Frontal cortex (tissue), 4 donors: ENCODE data around the gene ARID2. TPM values are rescaled to one million over a fixed set of nuclear protein-coding genes. Genes with fewer than 3 reads are reported as not detected.

Experiments
- DNase-seq, 2 donors: peaks; one replicate each; pipeline ENCODE4 v3.0.0; 2012; ENCODE audit warnings: low spot score in 2 of 2
- FAIRE-seq: peaks from 2 replicates; lab custom pipeline; 2012; peaks lifted over from hg19 to GRCh38; lab: Jason Lieb, UNC
- total RNA-seq: library from RNA; depleted of rRNA; stranded (reverse); fragments of >200 nt; gene quantifications from one replicate; pipeline ENCODE4 v1.2.3, GENCODE V29; 2014
- donor health status: control.
- donor health status: control.
- donor health status: control.

Gene ARID2
- total RNA-seq, 1 donor from 2014 or later, result 35.9 TPM

DNA sequence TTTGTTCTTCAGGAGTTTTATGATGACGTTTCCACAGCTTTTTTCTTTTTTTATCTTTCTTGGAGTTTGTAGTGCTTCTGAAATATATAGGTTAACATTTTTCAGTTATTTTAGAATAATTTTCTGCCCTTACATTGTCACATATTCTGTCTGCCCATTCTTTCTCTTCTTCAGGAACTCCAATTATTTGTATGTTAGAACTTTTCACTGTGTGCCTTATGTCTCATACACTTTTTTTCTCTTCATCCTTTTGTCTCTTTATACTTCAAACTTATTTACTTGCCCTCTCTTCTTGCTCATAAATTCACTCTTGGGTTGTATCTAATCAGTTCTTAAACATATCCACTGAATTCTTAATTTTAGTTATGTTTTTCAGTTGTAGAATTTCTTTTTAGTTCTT is 105.3 kb downstream of the ARID2 start:
- DNase-seq (no peak), FAIRE-seq (no peak)

DNA sequence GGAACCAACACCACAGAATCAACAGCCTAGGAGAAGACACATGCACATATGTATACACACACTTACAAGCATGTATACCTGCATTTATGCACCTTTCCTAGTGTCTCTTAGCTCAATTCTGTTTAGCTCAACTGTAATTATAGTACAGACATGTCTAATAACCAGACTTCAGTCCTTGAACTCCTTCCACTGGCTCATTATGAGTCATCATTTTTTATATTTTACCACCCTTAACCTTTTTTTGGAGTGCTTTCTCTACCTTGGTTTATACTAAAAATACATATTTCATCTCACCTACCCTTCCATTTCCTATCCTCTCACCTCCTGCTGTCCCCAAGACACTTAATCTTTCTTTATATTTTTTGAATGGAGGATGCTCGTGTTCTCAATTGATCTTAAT is 110.4 kb downstream of the ARID2 start:
- DNase-seq (no peak), FAIRE-seq (no peak)

DNA sequence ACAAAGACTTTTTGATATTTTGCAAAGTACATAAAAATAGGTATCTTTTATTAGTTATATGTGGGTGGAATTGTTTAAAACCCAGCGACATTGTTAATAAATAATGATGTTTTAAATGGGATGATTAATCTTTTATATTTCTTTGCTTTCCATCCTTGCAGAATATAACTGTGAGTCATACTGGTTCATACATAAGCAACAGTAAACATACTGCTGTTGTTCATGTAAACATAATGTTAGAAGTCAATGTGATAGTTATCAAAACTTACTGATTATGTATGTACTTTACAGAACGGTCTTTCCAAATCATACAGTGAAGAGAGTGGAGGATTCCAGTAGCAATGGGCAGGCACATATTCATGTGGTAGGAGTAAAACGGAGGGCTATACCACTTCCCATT is 119.8 kb downstream of the ARID2 start:
- DNase-seq (no peak), FAIRE-seq (no peak)

DNA sequence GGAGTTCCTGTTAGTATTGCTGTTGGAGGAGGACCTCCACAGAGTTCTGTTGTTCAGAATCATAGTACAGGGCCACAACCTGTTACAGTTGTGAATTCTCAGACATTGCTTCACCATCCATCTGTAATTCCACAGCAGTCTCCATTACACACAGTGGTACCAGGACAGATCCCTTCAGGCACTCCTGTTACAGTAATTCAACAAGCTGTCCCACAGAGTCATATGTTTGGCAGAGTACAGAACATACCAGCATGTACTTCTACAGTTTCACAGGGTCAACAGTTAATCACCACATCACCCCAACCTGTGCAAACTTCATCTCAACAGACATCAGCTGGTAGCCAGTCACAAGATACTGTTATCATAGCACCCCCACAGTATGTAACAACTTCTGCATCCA is 120.8 kb downstream of the ARID2 start:
- no peak for DNase-seq
- no peak for FAIRE-seq

DNA sequence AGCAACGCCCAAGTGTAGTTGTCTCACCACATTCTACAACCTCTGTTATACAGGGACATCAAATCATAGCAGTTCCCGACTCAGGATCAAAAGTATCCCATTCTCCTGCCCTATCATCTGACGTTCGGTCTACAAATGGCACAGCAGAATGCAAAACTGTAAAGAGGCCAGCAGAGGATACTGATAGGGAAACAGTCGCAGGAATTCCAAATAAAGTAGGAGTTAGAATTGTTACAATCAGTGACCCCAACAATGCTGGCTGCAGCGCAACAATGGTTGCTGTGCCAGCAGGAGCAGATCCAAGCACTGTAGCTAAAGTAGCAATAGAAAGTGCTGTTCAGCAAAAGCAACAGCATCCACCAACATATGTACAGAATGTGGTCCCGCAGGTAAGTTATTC is 123.0 kb downstream of the ARID2 start:
- no peak for FAIRE-seq

DNA sequence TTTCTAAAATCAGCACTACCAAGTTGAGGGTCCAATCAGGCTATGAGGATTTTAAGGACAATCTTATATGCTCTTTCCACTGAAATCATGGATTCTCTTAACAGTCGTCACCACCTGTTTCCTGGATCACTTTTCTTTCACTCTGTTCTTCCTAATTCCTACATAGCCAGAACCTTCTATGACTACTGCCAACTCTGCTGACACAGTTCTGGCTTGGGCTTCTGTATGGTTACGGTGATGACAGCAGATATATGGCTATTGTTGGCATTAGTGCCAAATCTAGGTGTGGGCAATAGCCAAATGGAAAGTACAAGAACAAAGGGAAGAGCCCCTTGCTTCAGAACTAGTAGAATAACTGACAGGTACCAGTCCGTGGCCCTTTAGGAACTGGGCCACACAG is 124.0 kb downstream of the ARID2 start:
- DNase-seq, result no peak
- no peak for FAIRE-seq

More for the DNA sequence above, 123.0 kb downstream of the ARID2 start:
- no peak for DNase-seq

DNA sequence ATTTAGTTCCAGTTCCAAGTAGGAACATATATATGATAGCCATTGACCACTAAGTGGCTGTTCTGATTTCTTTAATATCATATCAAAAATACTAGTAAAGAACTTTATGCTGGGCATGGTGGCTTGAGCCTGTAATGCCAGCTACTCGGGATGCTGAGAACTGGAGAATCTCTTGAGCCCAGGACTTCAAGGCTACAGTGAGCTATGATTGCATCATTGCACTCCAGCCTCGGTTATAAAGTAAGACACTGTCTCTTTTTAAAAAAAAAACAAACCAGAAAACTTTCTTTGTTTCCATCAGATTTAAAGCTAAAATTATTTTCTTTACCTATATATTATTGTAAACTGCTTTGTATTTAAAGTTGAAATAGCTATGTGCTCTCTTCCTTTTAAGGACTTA is 133.8 kb downstream of the ARID2 start:
- no peak for DNase-seq
- FAIRE-seq, result no peak

DNA sequence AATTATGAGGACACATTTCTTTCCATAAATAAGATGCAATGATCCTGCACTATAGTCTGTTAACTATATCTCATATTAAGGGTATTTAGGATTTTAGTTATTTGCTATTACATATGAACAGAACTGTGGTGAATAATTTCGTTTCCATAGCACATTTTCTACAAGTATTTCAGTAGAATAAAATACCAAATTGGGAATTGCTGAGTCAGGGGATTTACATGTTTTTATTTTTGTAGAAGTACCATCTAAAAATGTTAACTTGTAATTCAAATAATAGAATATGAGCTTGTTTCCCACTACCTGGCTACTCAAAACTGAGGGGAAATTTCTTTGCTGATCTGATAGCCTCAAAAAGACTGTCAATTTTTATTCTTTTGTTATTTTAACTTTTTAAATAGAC is 136.8 kb downstream of the ARID2 start:
- no peak for FAIRE-seq
- DNase-seq, result no peak

DNA sequence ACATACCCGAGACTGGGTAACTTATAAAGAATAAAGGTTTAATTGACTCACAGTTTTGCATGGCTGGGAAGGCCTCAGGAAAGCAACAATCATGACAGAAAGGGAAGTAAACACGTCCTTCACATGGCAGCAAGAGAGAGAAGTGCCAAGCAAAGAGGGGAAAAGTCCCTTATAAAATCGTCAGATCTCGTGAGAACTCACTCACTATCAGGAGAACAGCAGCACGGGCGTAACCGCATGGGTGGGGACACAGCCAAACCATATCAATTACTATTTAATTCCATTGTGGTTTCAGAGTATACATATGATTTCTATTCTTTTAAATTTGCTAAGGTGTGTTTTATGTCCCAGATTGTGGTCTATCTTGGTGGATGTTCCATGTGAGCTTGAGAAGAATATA is 142.9 kb downstream of the ARID2 start:
- no peak for FAIRE-seq
- no peak for DNase-seq

DNA sequence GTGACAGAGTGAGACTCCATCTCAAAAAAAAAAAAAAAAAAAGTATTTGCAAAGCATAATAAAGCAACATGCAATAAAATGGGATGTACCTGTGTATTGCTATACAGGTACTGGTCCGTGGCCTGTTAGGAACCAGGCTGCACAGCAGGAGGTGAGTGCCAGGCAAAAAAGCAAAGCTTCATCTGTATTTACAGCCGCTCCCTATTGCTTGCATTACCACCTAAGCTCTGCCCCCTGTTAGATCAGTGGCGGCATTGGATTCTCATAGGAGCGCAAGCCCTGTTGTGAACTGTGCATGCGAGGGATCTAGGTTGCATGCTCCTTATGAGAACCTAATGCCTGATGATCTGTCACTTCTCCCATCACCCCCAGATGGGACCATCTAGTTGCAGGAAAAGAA is 147.6 kb downstream of the ARID2 start:
- no peak for DNase-seq
- FAIRE-seq, result no peak

DNA sequence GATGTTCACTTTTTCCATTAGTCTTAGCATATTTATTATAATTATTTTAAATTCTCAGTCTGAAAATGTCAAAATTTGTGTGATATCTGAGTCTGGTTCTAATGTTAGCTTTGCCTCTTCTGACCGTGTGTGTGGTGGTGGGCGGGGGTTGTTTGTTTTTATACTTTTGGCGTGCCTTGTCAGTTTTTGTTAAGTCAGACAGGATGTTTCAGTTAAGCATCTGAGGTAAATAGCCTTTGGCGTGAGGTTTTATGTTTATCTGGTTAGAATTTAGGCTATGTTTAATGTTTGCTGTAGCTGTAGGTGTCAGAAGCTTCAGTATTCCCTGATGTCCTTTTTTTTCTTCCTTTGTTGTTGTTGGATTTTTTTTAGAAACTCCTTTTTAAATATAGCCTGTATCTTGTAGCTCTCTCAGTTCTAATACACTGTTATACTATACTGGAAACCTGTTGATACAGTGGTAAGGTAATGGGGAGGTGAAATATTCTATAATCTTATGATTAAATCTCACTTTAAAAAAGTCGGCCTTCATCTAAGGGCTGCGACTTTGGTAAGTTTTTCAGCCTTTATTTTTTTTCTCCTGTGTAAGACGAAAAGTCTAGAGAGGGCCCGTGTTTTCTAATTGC is 149.2 kb downstream of the ARID2 start:
- FAIRE-seq (no peak), DNase-seq (no peak)

DNA sequence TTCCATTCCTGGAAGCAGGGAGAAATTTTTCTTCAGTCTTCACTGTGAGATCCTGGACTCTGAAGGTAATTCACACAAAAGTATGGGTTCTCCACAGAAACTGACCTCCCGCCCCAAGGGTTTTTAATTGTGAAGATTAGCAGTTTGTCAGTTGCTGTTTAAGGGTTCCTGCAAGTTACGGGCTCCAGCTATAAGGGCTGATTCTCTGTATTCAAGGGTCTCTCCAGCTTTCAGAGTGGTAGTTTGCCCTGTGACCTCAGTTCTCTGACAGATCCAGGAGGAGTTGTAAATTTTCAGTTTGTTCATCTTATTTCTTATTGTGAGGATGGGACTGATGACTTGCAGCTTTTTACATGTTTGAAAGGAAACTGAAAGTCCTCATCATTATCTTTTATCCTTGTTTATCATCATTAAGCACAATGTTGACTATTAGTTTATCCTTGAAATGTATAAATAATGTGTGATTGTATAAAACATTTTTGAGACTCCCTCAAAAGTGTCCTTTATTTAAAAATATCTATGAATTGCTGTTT is 149.9 kb downstream of the ARID2 start:
- no peak for FAIRE-seq
- DNase-seq, result no peak

DNA sequence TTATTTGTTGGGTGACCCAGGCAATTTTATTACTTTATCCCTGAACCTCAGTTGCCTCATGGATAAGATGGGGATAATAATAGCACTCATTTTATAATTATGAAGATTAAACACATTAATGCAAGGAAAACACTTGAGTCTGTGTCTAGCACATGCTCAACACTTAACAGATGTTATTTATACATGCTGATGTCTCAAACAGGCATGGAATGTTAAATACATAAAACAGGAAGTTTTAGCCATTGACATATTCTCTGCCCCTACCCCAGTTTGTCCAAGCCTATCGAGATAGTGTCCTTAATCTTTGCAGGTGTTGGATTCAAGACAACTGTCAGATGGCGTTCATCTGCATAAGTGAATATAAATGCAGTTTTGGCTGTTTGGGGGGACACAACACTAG is 151.0 kb downstream of the ARID2 start:
- FAIRE-seq (no peak), DNase-seq (no peak)

DNA sequence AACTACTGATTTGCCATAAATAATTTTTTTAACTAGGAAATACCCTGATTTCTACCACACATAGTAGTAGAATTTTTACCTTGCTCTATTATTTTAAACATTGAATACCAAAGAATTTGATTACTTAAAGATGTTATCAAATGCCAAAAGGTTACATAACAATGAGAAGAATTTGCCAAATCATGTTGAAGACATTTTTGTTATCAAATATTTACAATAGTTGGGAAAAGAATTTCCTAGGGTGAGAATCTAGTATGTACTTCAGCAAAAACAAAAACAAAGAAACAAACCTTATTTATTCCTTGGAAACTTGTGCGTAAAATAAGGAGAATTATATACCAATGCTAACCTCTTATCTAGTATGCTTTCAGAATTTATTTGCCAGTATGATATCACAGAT is 153.7 kb downstream of the ARID2 start:
- DNase-seq (no peak), FAIRE-seq (no peak)

DNA sequence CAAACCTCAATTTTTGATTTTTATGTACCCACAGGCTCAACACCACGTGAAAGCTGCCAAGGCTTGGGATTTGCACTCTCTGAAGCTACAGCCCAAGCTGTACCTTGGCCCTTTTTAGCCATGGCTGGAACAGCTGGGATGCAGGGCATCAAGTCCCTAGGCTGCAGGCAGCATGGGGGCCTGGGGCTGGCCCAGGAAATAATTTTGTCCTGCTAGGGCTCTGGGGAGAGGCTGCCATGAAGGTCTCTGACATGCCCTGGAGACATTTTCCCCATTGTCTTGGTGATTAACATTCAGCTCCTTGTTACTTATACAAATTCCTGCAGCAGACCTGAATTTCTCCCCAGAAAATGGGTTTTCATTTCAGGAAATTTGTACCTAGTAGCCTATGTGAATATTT is 157.2 kb downstream of the ARID2 start:
- no peak for DNase-seq
- FAIRE-seq, result no peak

DNA sequence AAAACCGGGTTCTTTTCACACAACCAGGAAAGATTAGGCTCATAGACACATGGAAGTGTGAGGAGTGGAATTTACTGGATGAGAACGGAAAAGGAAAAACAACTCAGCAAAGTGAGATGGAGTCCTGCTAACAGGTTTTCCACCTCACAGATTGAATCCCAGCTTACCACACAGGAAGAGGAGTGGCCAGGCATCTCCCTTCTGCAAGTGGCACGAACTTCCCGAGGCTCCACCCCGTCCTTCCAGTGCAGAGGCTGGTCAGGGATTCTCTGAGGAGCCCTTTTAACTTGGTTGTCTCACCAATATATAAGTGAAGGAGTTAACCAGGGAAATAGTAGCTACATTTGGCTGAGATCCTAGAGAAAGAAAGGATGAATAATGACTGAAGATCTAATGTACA is 158.0 kb downstream of the ARID2 start:
- DNase-seq (no peak), FAIRE-seq (no peak)

DNA sequence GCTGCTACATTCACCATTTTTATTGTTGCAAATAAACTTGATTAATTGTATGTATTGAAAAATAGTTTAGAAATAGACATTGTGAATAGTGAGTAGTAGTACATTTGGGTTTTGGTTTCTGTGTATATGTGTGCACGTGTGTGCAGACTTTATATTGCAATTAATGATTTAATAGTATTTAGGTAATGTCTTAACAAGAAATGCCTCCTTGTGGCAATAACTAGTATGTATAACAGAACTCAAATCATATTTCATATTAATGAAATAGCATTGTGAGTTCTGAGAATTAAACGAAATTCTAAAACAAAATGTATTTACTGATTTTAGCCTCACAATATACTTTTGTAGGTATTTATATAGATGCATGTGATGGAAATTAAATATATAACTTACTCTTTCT is 160.8 kb downstream of the ARID2 start:
- FAIRE-seq, result no peak
- no peak for DNase-seq

DNA sequence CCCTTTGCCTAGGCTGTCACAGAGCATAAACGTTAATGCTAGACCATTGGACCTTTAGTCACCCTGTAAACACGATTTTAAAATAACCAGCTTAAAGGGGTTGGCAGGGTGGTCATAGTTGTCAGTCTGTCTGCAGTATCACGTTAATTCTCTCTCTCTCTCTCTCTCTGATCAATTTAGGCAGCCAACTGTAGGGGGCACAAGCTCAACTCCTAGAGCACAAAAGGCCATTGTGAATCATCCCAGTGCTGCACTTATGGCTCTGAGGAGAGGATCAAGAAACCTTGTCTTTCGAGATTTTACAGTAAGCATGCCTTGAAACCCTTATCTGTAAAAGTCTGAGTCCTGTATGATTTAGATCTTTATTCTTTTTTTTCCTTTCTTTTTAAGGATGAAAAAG is 163.7 kb downstream of the ARID2 start:
- FAIRE-seq (no peak), DNase-seq (peak in 1 of 2 donors; percentile 6)

DNA sequence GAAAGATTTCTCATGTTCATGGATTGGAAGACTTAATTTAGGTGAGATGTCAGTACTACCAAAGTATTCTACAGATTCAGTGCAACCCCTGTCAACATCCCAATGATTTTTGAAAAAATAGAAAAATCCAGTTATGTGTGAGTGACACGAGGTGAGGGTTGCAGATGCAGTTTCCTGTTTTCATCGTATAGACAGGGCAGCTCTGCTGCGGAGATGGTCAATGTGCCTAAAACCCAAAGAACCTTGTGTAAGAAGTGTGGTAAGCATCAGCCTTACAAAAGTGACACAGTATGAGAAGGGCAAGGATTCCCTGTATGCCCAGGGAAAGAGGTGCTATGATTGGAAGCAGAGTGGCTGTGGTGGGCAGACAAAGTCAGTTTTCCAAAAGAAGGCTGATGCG is 166.5 kb downstream of the ARID2 start:
- FAIRE-seq (no peak), DNase-seq (no peak)

DNA sequence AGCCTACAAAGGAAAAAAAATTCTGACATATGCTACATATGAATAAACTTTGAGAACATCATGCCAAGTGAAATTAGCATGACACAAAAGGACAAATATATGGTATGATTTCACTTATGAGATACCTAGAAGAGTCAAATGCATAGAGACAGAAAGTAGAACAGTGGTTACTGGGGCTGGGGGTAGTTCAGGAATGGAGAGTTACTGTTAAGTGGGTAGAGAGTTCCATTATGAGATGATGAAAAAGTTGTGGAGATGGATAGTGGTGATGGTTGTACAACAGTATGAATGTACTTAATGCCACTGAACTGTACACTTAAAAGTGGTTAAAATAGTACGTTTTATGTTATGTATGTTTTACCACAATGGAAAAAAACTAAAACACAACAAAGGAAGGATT is 168.6 kb downstream of the ARID2 start:
- no peak for FAIRE-seq
- no peak for DNase-seq

DNA sequence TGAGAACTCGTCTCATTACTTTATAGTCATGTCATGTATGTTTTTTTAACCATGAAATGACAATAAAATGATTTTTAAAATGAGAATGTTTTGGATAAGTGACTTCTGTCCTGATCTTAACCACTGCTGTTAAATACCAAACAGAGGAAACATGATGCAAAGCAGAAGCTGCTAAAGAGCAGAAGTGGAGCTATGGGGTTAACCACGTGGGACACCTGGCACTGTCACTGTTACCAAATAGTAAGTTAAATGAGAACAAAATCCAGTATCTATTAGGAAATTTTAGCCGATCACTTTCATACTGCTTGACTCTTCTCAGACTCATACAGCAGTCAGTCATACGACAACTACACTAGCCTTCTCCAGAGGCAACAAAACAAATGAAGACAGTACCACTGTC is 178.4 kb downstream of the ARID2 start:
- no peak for DNase-seq
- FAIRE-seq, result no peak

DNA sequence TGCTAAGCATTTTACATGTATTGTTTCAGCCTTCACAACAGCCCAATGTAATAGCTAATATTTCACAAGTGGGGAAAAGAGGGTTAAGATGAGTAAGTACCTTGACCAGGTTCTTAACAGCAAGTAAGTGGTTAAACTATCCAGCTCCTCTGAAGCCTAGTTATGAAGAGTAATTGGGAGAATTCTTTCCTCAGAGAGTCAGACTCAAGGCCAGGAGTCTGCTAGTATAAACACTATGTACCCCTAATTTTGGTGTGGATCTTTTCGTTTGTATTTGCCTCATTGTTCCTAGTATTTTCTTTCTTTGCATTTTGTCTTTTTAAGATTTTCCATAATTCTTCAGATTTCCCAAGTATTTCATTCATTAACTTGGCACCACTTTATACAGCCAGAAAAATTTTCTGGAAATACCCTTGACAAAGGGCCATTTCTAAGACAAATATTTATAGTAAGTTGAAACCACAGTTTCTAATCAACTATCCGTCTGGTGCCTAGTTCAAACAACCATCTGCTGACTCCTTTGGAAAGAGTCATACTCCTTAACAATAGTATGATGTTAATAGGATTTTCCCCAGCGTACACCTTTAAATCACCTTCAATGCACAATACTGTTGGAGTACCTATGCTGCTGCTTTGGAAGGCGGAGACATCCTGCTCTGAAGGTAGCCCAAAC is 179.7 kb downstream of the ARID2 start:
- FAIRE-seq, result no peak

More for the DNA sequence above, 179.7 kb downstream of the ARID2 start:
- no peak for DNase-seq
